ENCODE results near the gene ZNF823. TPM values are rescaled to one million over a fixed set of nuclear protein-coding genes. Genes with fewer than 3 reads are reported as not detected.
A peak's percentile ranks its signal among the peaks of the same experiment; 100 is the strongest.

Gene ZNF823
- total RNA-seq, 1 donor from 2014 or later, result 12.0 TPM

GRCh38 chr19:11710313-11710712, 28.4 kb downstream of the ZNF823 start:
- TF ChIP-seq CTCF (IDR thresholded peaks at IDR 0.05; ENCODE audit: unreplicated experiment), result no peak
- H3K9me3 Mint-ChIP-seq (ENCODE audit: low read depth), result peaks cover 17% of the 10 kb centered on the region
- no peak for DNase-seq (ENCODE audit: low spot score, unreplicated experiment)
- H3K4me1 Mint-ChIP-seq (ENCODE audit: low read depth), result no peaks in the 10 kb centered on the region
- peaks cover 6% of the 10 kb centered on the region for H3K36me3 Mint-ChIP-seq (ENCODE audit: insufficient read depth)
- H3K4me3 Mint-ChIP-seq (ENCODE audit: low read depth), result no peak overlapping the region
- H3K27me3 Mint-ChIP-seq, result peaks cover 6% of the 10 kb centered on the region
- no peak overlapping the region for H3K27ac Mint-ChIP-seq

GRCh38 chr19:11708457-11708856, 30.3 kb downstream of the ZNF823 start:
- no peaks in the 10 kb centered on the region for H3K4me1 Mint-ChIP-seq (ENCODE audit: low read depth)
- peaks cover 8% of the 10 kb centered on the region for H3K9me3 Mint-ChIP-seq (ENCODE audit: low read depth)
- no peak overlapping the region for H3K27ac Mint-ChIP-seq
- H3K4me3 Mint-ChIP-seq (ENCODE audit: low read depth), result no peak overlapping the region
- no peaks in the 10 kb centered on the region for H3K36me3 Mint-ChIP-seq (ENCODE audit: insufficient read depth)
- DNase-seq (ENCODE audit: low spot score, unreplicated experiment), result no peak
- TF ChIP-seq CTCF (IDR thresholded peaks at IDR 0.05; ENCODE audit: unreplicated experiment), result no peak
- H3K27me3 Mint-ChIP-seq, result peaks cover 6% of the 10 kb centered on the region

GRCh38 chr19:11705474-11705873, 33.3 kb downstream of the ZNF823 start:
- Mint-ChIP-seq H3K9me3 (ENCODE audit: low read depth) (peaks cover 2% of the 10 kb centered on the region), H3K27me3 (peaks cover 10% of the 10 kb centered on the region), H3K27ac (peak overlapping the region; percentile 41), H3K4me3 (ENCODE audit: low read depth) (no peak overlapping the region), H3K4me1 (ENCODE audit: low read depth) (no peaks in the 10 kb centered on the region), H3K36me3 (ENCODE audit: insufficient read depth) (no peaks in the 10 kb centered on the region)
- no peak for TF ChIP-seq CTCF (IDR thresholded peaks at IDR 0.05; ENCODE audit: unreplicated experiment)
- DNase-seq (ENCODE audit: low spot score, unreplicated experiment), result no peak

GRCh38 chr19:11704626-11705025, 34.1 kb downstream of the ZNF823 start:
- DNase-seq (ENCODE audit: low spot score, unreplicated experiment), result no peak
- no peak for TF ChIP-seq CTCF (IDR thresholded peaks at IDR 0.05; ENCODE audit: unreplicated experiment)
- Mint-ChIP-seq H3K27me3 (peaks cover 12% of the 10 kb centered on the region), H3K27ac (no peak overlapping the region), H3K4me1 (ENCODE audit: low read depth) (no peaks in the 10 kb centered on the region), H3K9me3 (ENCODE audit: low read depth) (peaks cover 2% of the 10 kb centered on the region), H3K4me3 (ENCODE audit: low read depth) (no peak overlapping the region), H3K36me3 (ENCODE audit: insufficient read depth) (no peaks in the 10 kb centered on the region)

- Mint-ChIP-seq H3K27me3 (peaks cover 10% of the 10 kb centered on the region), H3K36me3 (ENCODE audit: insufficient read depth) (no peaks in the 10 kb centered on the region), H3K9me3 (ENCODE audit: low read depth) (no peaks in the 10 kb centered on the region), H3K4me1 (ENCODE audit: low read depth) (peaks cover 1% of the 10 kb centered on the region), H3K27ac (peak overlapping the region; percentile 27), H3K4me3 (ENCODE audit: low read depth) (no peak overlapping the region)
- peak; percentile 75 for TF ChIP-seq CTCF (IDR thresholded peaks at IDR 0.05; ENCODE audit: unreplicated experiment)
- no peak for DNase-seq (ENCODE audit: low spot score, unreplicated experiment)
These were observed 38.6 kb downstream of the ZNF823 start for GRCh38 chr19:11699931-11700794.

Measured in progenitor cell of endocrine pancreas (in vitro differentiated cells).